CD14-positive monocyte (primary cell): ENCODE measurements around the gene PARP3. TPM values are rescaled to one million over a fixed set of nuclear protein-coding genes. Genes with fewer than 3 reads are reported as not detected.

Experiments
- DNase-seq, 3 donors: peaks; one replicate each; pipeline ENCODE4 v3.0.0-alpha.2; 2011 to 2022
- H2AFZ ChIP-seq: 2 replicates; pipeline ENCODE4 v1.6.0; 2012; ENCODE audit warnings: mild to moderate bottlenecking, low read depth, low read length, inconsistent platforms; ENCODE audit not compliant: insufficient read depth, poor library complexity, severe bottlenecking
- H3K27ac ChIP-seq, 2 donors: 1 replicate in 1 of 2; 2 replicates in 1 of 2; pipeline ENCODE4 v1.5.1; 2012 to 2013; ENCODE audit warnings: low read length in 2 of 2, control low read depth in 1 of 2, inconsistent platforms in 1 of 2, low read depth in 1 of 2, mild to moderate bottlenecking in 1 of 2
- H3K27me3 ChIP-seq, 2 donors: one replicate each; pipeline versions ENCODE4 v1.6.0 to v1.6.1; 2011 to 2013; ENCODE audit warnings: low read length in 2 of 2; ENCODE audit not compliant: control insufficient read depth in 2 of 2, insufficient read depth in 2 of 2
- H3K36me3 ChIP-seq, 2 donors: replicated peaks in 1 of 2; 1 replicate in 1 of 2; 2 replicates in 1 of 2; pipeline versions ENCODE4 v1.5.1 to v1.6.1; 2012 to 2013; ENCODE audit warnings: low read length in 2 of 2, control low read depth in 1 of 2, inconsistent platforms in 1 of 2, mild to moderate bottlenecking in 1 of 2; ENCODE audit not compliant: insufficient read depth in 2 of 2, control insufficient read depth in 1 of 2
- H3K4me1 ChIP-seq, 2 donors: 1 replicate in 1 of 2; 2 replicates in 1 of 2; pipeline versions ENCODE4 v1.5.1 to v1.6.1; 2012 to 2013; ENCODE audit warnings: low read length in 2 of 2, control low read depth in 1 of 2, inconsistent platforms in 1 of 2, mild to moderate bottlenecking in 1 of 2, moderate library complexity in 1 of 2; ENCODE audit not compliant: insufficient read depth in 2 of 2, control insufficient read depth in 1 of 2
- H3K4me2 ChIP-seq: replicated peaks from 2 replicates; pipeline ENCODE3; 2012; ENCODE audit warnings: low read length, moderate library complexity, mild to moderate bottlenecking; ENCODE audit not compliant: poor library complexity, severe bottlenecking; ENCODE audit errors: extremely low read depth
- H3K4me3 ChIP-seq, 3 experiments: fragments of 200-600 bp in 1 of 3; sonication (generic) in 1 of 3; replicated peaks in 1 of 3; 1 replicate in 2 of 3; 2 replicates in 1 of 3; pipeline ENCODE4 v1.5.1; 2011 to 2013; ENCODE audit warnings: low read length in 3 of 3, mild to moderate bottlenecking in 3 of 3, control low read depth in 2 of 3, low read depth in 2 of 3, inconsistent platforms in 1 of 3, moderate library complexity in 1 of 3
- H3K79me2 ChIP-seq: 2 replicates; pipeline ENCODE4 v1.6.0; 2012; ENCODE audit warnings: mild to moderate bottlenecking, control low read depth, inconsistent platforms, low read length, moderate library complexity; ENCODE audit not compliant: insufficient read depth
- H3K9ac ChIP-seq: 2 replicates; pipeline ENCODE4 v1.6.0; 2017; ENCODE audit warnings: low read length, mild to moderate bottlenecking; ENCODE audit not compliant: insufficient read depth, poor library complexity, severe bottlenecking
- H3K9me3 ChIP-seq, 2 donors: replicated peaks in 1 of 2; 1 replicate in 1 of 2; 2 replicates in 1 of 2; pipeline versions ENCODE4 v1.5.1 to v1.6.1; 2012 to 2013; ENCODE audit warnings: low read length in 2 of 2, control low read depth in 1 of 2; ENCODE audit not compliant: control insufficient read depth in 1 of 2, insufficient read depth in 1 of 2
- H4K20me1 ChIP-seq: 2 replicates; pipeline ENCODE4 v1.6.0; 2012; ENCODE audit warnings: mild to moderate bottlenecking, low read length, control low read depth, moderate library complexity; ENCODE audit not compliant: insufficient read depth
- H3K27ac Mint-ChIP-seq, 7 donors: one replicate each; pipeline ENCODE4 v1.8.0; 2020; ENCODE audit warnings: mild to moderate bottlenecking in 7 of 7, mixed read lengths in 7 of 7, moderate library complexity in 6 of 7, inconsistent platforms in 2 of 7
- H3K27me3 Mint-ChIP-seq, 3 donors: one replicate each; pipeline ENCODE4 v1.8.0; 2021 to 2022; ENCODE audit warnings: low read depth in 3 of 3, mild to moderate bottlenecking in 3 of 3, mixed read lengths in 3 of 3, moderate library complexity in 3 of 3, inconsistent platforms in 1 of 3
- H3K36me3 Mint-ChIP-seq, 2 donors: one replicate each; pipeline ENCODE4 v1.8.0; 2020; ENCODE audit warnings: mixed read lengths in 2 of 2, inconsistent platforms in 1 of 2, mild to moderate bottlenecking in 1 of 2
- H3K4me1 Mint-ChIP-seq: one replicate; pipeline ENCODE4 v1.8.0; 2020; ENCODE audit warnings: mild to moderate bottlenecking, mixed read lengths
- H3K4me3 Mint-ChIP-seq, 2 donors: one replicate each; pipeline ENCODE4 v1.8.0; 2020; ENCODE audit warnings: mild to moderate bottlenecking in 2 of 2, mixed read lengths in 2 of 2, moderate library complexity in 1 of 2
- H3K9me3 Mint-ChIP-seq, 7 donors: one replicate each; pipeline ENCODE4 v1.8.0; 2020 to 2022; ENCODE audit warnings: mixed read lengths in 7 of 7, mild to moderate bottlenecking in 6 of 7, moderate library complexity in 6 of 7, inconsistent platforms in 2 of 7
- WGBS: methylation state at CpG from one replicate; pipeline ENCODE4 v1.1.5; 2013; ENCODE audit warnings: missing lambda C conversion rate; ENCODE audit not compliant: insufficient coverage; 5-methylcytosine and 5-hydroxymethylcytosine counted together
- intact Hi-C, 2 donors: fragments of 100-400 bp; cut with micrococcal nuclease; formaldehyde crosslinking; loops; one replicate each; pipeline versions ENCODE4 v1.15.0 to v1.15.1; 2023
- polyA plus RNA-seq, 3 donors: library from polyadenylated mRNA; depleted of rRNA in 1 of 3; unstranded in 2 of 3; stranded (reverse) in 1 of 3; fragments of 300-500 nt in 2 of 3; fragments of >200 nt in 1 of 3; fragmentation: Illumina TruSeq in 2 of 3; gene quantifications; 1 replicate in 2 of 3; 2 replicates in 1 of 3; pipeline ENCODE4 v1.2.3, GENCODE V29; 2012 to 2021
- TF ChIP-seq, protein P1 (sequence below): fragments of 200-600 bp; IDR thresholded peaks from one replicate; pipeline ENCODE4 v1.8.0; 2022; ENCODE audit warnings: antibody characterized with exemption, mild to moderate bottlenecking

The PARP3 gene
- polyA plus RNA-seq, 3 donors, result 1.2 to 6.9 (median 1.7) TPM

DNA sequence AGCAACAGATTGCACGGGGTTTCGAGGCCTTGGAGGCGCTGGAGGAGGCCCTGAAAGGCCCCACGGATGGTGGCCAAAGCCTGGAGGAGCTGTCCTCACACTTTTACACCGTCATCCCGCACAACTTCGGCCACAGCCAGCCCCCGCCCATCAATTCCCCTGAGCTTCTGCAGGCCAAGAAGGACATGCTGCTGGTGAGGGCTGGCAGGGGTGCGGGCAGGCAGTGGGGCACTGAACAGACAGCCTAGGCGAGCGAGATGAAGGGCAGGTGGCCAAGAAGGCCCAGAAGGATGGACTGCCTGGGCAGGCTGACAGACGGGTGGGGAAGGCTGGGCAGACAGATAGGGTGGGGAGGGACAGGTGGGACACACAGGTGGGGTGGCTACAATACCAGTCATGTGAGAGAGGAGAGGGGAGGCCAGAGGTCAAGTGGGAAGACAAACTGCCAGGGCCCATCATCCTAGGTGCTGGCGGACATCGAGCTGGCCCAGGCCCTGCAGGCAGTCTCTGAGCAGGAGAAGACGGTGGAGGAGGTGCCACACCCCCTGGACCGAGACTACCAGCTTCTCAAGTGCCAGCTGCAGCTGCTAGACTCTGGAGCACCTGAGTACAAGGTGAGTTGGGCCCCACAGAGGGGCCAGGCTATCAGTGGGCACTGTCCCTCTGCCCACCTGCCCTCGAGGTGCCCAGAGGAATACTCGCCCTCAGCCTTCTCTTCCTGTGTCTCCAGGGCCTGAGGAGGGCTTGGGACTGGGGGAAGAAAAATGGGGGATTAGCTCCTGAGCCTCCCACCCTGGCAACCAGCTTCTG, 3.1 kb downstream of the PARP3 start:
- H3K9me3 ChIP-seq, result no peaks in the 10 kb centered on the region
- no peak overlapping the region for H3K9ac ChIP-seq
- no peaks in the 10 kb centered on the region for H3K27me3 ChIP-seq
- H3K36me3 ChIP-seq, result no peaks in the 10 kb centered on the region
- H3K27ac Mint-ChIP-seq, result no peak overlapping the region
- H3K27me3 Mint-ChIP-seq, result peaks cover 0 to 4% (median 2%) of the 10 kb centered on the region in 3 donors
- H3K9me3 Mint-ChIP-seq, result peaks cover 0 to 1% (median 0%) of the 10 kb centered on the region in 7 donors
- 96% methylated on average over 14 of the region's 18 CpGs for WGBS
- H3K4me1 ChIP-seq, result peaks cover 22 to 27% of the 10 kb centered on the region in 2 donors
- no peak for DNase-seq
- H3K4me3 ChIP-seq, result no peak overlapping the region
- no peak overlapping the region for H3K4me2 ChIP-seq
- H3K4me1 Mint-ChIP-seq, result peaks cover 24% of the 10 kb centered on the region
- no peaks in the 10 kb centered on the region for H4K20me1 ChIP-seq
- no peak overlapping the region for H3K27ac ChIP-seq
- H3K4me3 Mint-ChIP-seq, result no peak overlapping the region
- H3K79me2 ChIP-seq, result peaks cover 15% of the 10 kb centered on the region
- no peak overlapping the region for H2AFZ ChIP-seq
- H3K36me3 Mint-ChIP-seq, result peaks cover 0 to 3% of the 10 kb centered on the region in 2 donors
- intact Hi-C loops, result no loop called here
- TF ChIP-seq, protein P1, sequence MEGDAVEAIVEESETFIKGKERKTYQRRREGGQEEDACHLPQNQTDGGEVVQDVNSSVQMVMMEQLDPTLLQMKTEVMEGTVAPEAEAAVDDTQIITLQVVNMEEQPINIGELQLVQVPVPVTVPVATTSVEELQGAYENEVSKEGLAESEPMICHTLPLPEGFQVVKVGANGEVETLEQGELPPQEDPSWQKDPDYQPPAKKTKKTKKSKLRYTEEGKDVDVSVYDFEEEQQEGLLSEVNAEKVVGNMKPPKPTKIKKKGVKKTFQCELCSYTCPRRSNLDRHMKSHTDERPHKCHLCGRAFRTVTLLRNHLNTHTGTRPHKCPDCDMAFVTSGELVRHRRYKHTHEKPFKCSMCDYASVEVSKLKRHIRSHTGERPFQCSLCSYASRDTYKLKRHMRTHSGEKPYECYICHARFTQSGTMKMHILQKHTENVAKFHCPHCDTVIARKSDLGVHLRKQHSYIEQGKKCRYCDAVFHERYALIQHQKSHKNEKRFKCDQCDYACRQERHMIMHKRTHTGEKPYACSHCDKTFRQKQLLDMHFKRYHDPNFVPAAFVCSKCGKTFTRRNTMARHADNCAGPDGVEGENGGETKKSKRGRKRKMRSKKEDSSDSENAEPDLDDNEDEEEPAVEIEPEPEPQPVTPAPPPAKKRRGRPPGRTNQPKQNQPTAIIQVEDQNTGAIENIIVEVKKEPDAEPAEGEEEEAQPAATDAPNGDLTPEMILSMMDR, result no peak

DNA sequence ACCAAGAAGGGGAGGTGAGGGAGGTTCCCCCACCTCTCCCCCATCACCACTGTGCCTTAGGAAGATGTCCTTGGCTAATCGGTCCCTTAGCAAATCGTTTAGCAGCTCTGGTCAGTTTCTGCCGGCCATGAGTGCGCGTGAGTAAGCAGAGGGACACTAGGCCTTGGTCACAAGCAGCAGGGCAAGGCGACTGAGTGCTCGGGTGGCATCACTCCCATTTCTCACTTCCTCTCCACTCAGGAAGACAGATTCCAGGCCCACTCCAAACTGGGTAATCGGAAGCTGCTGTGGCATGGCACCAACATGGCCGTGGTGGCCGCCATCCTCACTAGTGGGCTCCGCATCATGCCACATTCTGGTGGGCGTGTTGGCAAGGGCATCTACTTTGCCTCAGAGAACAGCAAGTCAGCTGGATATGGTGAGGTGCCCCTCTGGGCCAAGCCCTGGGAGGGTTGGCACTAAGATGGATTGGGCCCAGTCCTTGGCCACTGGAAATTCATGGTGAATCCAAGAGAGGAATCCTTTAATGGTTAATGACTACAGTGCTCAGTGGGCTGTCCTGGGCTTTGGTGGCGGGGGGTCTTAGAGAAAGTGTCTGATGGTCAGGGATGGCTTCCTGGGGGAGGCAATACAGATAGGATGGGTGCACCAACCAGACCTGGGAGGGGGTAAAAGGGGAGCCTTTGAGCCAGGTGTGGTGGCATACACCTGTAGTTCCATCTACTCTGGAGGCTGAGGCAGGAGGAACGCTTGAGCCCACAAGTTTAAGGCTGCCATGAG, 4.0 kb downstream of the PARP3 start:
- Histone ChIP-seq H3K9ac (no peak overlapping the region), H3K27me3 (no peaks in the 10 kb centered on the region), H3K79me2 (peaks cover 6% of the 10 kb centered on the region), H3K4me2 (no peak overlapping the region), H3K4me1 (peaks cover 16 to 21% of the 10 kb centered on the region in 2 donors), H3K4me3 (no peak overlapping the region), H3K9me3 (no peaks in the 10 kb centered on the region), H3K36me3 (no peaks in the 10 kb centered on the region), H2AFZ (no peak overlapping the region), H3K27ac (no peak overlapping the region), H4K20me1 (no peaks in the 10 kb centered on the region)
- Mint-ChIP-seq H3K9me3 (peaks cover 0 to 1% (median 0%) of the 10 kb centered on the region in 7 donors), H3K4me3 (no peak overlapping the region), H3K27ac (peak overlapping the region in 1 of 7 donors; percentile 57), H3K4me1 (peaks cover 15% of the 10 kb centered on the region), H3K27me3 (peaks cover 0 to 4% (median 2%) of the 10 kb centered on the region in 3 donors), H3K36me3 (no peaks in the 10 kb centered on the region)
- 96% methylated on average over 13 of the region's 14 CpGs for WGBS
- intact Hi-C loops, result no loop called here
- DNase-seq, result no peak
- TF ChIP-seq, protein P1, result no peak
